K562 (cell line): ENCODE measurements around the gene FKBP11. TPM values are rescaled to one million over a fixed set of nuclear protein-coding genes. Genes with fewer than 3 reads are reported as not detected.

Experiments used
- ATAC-seq: fragments of 200-7000 bp; cut with Tn5 transposase; 3 replicates; pipeline ENCODE4 v1.9.1; 2020; ENCODE audit warnings: moderate library complexity
- BruUV-seq: library from RNA; stranded (reverse); fragments of 400-500 nt; replicated peaks from 2 replicates; lab custom pipeline; 2021; lab: Mats Ljungman, UMichigan
- CTCF ChIA-PET: fragments of 300-600 bp; formaldehyde crosslinking; extraction: SDS; loops from one replicate; lab custom pipeline; 2021; ENCODE audit warnings: low intra/inter-chr PET ratio; lab: Yijun Ruan, JAX
- POLR2A ChIA-PET: fragments of 300-600, 350-650 bp; sonication (Branson Sonifier 250); formaldehyde crosslinking; extraction: SDS; loops from one replicate; lab custom pipeline; 2021; ENCODE audit warnings: antibody characterized with exemption, inconsistent platforms; lab: Yijun Ruan, JAX
- DNase-seq, 4 experiments: peaks; one replicate each; pipeline versions ENCODE4 v3.0.0 to v3.0.0-alpha.2; 2011 to 2018; ENCODE audit warnings: low spot score in 3 of 4, mixed read lengths in 3 of 4; ENCODE audit errors: extremely low read depth in 1 of 4
- FAIRE-seq: peaks from 2 replicates; lab custom pipeline; 2011; peaks lifted over from hg19 to GRCh38; lab: Jason Lieb, UNC
- H2AFZ ChIP-seq: 2 replicates; pipeline ENCODE4 v1.6.0; 2011; ENCODE audit warnings: low read depth, low read length, control low read depth, inconsistent platforms
- H3K27ac ChIP-seq: fragments of 200-600 bp; 3 replicates; pipeline ENCODE4 v1.8.0; 2011; ENCODE audit warnings: low read depth, mild to moderate bottlenecking, control low read depth, inconsistent platforms, low read length, moderate library complexity, mixed read lengths; ENCODE audit errors: extremely low read depth
- H3K27me3 ChIP-seq, 2 experiments: fragments of 300-600 bp in 1 of 2; 2 replicates in 1 of 2; 3 replicates in 1 of 2; pipeline versions ENCODE4 v1.6.0 to v1.8.0; 2011; ENCODE audit warnings: inconsistent platforms in 2 of 2, low read length in 2 of 2, mild to moderate bottlenecking in 1 of 2, mixed read lengths in 1 of 2, moderate library complexity in 1 of 2; ENCODE audit not compliant: control insufficient read depth in 2 of 2, insufficient read depth in 2 of 2
- H3K36me3 ChIP-seq: fragments of 300-600 bp; 3 replicates; pipeline ENCODE4 v1.8.0; 2011; ENCODE audit warnings: mild to moderate bottlenecking, low read length, inconsistent platforms; ENCODE audit not compliant: control insufficient read depth, insufficient read depth
- H3K4me1 ChIP-seq, 2 experiments: fragments of 200-600 bp in 1 of 2; replicated peaks in 1 of 2; 2 replicates in 1 of 2; 3 replicates in 1 of 2; pipeline versions ENCODE4 v1.5.1 to v1.8.0; 2011; ENCODE audit warnings: inconsistent platforms in 2 of 2, low read length in 2 of 2, mild to moderate bottlenecking in 1 of 2, mixed read lengths in 1 of 2, moderate library complexity in 1 of 2; ENCODE audit not compliant: control insufficient read depth in 2 of 2, insufficient read depth in 2 of 2
- H3K4me2 ChIP-seq: 2 replicates; pipeline ENCODE4 v1.6.1; 2011; ENCODE audit warnings: low read length, control low read depth, inconsistent platforms, mixed read lengths; ENCODE audit not compliant: insufficient read depth
- H3K4me3 ChIP-seq: fragments of 200-600 bp; sonication (generic), shearing (Covaris generic); 2 replicates; pipeline ENCODE4 v1.5.1; 2016; ENCODE audit warnings: control low read depth, inconsistent platforms
- H3K79me2 ChIP-seq: fragments of 200-600 bp; 3 replicates; pipeline ENCODE4 v1.8.0; 2011; ENCODE audit warnings: low read length, inconsistent platforms; ENCODE audit not compliant: control insufficient read depth, insufficient read depth
- H3K9ac ChIP-seq, 2 experiments: 2 replicates each; pipeline versions ENCODE4 v1.6.0 to v1.6.1; 2011; ENCODE audit warnings: low read depth in 2 of 2, low read length in 2 of 2, control low read depth in 1 of 2, inconsistent platforms in 1 of 2, mild to moderate bottlenecking in 1 of 2, mixed read lengths in 1 of 2; ENCODE audit not compliant: insufficient read depth in 1 of 2
- H3K9me1 ChIP-seq: one replicate; pipeline ENCODE4 v1.6.0; 2011; ENCODE audit warnings: inconsistent platforms, mild to moderate bottlenecking, low read length, moderate library complexity; ENCODE audit not compliant: control insufficient read depth, insufficient read depth
- H3K9me3 ChIP-seq: replicated peaks from 2 replicates; pipeline ENCODE4 v1.5.1; 2011; ENCODE audit warnings: low read depth, low read length, inconsistent platforms; ENCODE audit not compliant: control insufficient read depth, insufficient read depth
- H4K20me1 ChIP-seq: replicated peaks from 2 replicates; pipeline ENCODE4 v1.6.1; 2011; ENCODE audit warnings: low read length, inconsistent platforms, mixed read lengths; ENCODE audit not compliant: control insufficient read depth, insufficient read depth
- AFF4 ChIP-seq: sonication (generic); formaldehyde crosslinking; IDR thresholded peaks from 2 replicates; pipeline ENCODE4 v1.8.0; 2023; ENCODE audit warnings: mild to moderate bottlenecking, missing genetic modification reagents
- DMBX1 ChIP-seq: fragments of 250-450 bp; sonication (Bioruptor Pico); IDR thresholded peaks from 2 replicates; pipeline ENCODE4 v1.8.0; 2022; ENCODE audit warnings: inconsistent platforms, mild to moderate bottlenecking, moderate library complexity, borderline replicate concordance
- ETV5 ChIP-seq: sonication (generic); formaldehyde crosslinking; IDR thresholded peaks from 2 replicates; pipeline ENCODE4 v1.4.0; 2020; ENCODE audit warnings: low read depth, mild to moderate bottlenecking, missing genetic modification reagents
- GTF3C2 ChIP-seq: IDR thresholded peaks from 3 replicates; pipeline ENCODE4 v1.6.1; 2011; ENCODE audit warnings: borderline replicate concordance, mild to moderate bottlenecking, moderate library complexity; ENCODE audit not compliant: insufficient read length; ENCODE audit errors: extremely low read depth
- HNRNPLL ChIP-seq: fragments of 200-400 bp; formaldehyde crosslinking; IDR thresholded peaks from 2 replicates; pipeline ENCODE4 v1.6.1; 2017; ENCODE audit warnings: low read length, low read depth, mild to moderate bottlenecking; ENCODE audit not compliant: poor library complexity, severe bottlenecking
- KDM4B ChIP-seq, 2 experiments: fragments of 450-650 bp in 1 of 2; sonication (generic) in 1 of 2; IDR thresholded peaks; 2 replicates each; pipeline ENCODE4 v1.6.1; 2016 to 2017; ENCODE audit warnings: borderline replicate concordance in 2 of 2, antibody characterized with exemption in 1 of 2, low read depth in 1 of 2, mild to moderate bottlenecking in 1 of 2
- PHF8 ChIP-seq: fragments of 200-600 bp; sonication (generic); IDR thresholded peaks from 2 replicates; pipeline ENCODE4 v1.6.1; 2012; ENCODE audit warnings: mixed run types, mild to moderate bottlenecking, inconsistent platforms, low read length, moderate library complexity, borderline replicate concordance
- RBM39 ChIP-seq: fragments of 200-400 bp; formaldehyde crosslinking; optimal IDR thresholded peaks from 2 replicates; pipeline ENCODE3; 2018; ENCODE audit warnings: low read depth, low read length
- SMC3 ChIP-seq: conservative IDR thresholded peaks from 2 replicates; pipeline ENCODE4 v1.6.1; 2011; ENCODE audit warnings: low read depth, low read length, improper control_type of control experiment; ENCODE audit not compliant: insufficient read depth
- SREBF1 ChIP-seq: fragments of 150-350 bp; IDR thresholded peaks from 2 replicates; pipeline ENCODE4 v1.6.1; 2014; ENCODE audit warnings: antibody characterized with exemption, low read depth, low read length, borderline replicate concordance
- TAF15 ChIP-seq: fragments of 200-400 bp; formaldehyde crosslinking; IDR thresholded peaks from 2 replicates; pipeline ENCODE4 v1.6.1; 2017; ENCODE audit warnings: mild to moderate bottlenecking, low read depth, low read length, moderate library complexity
- TBP ChIP-seq: optimal IDR thresholded peaks from 2 replicates; pipeline ENCODE3; 2011; ENCODE audit warnings: low read depth, low read length, improper control_type of control experiment
- ZNF830 ChIP-seq: fragments of 250-450 bp; sonication (Bioruptor Pico); IDR thresholded peaks from 2 replicates; pipeline ENCODE4 v1.5.0; 2021; ENCODE audit warnings: mild to moderate bottlenecking
- ZSCAN32 ChIP-seq: fragments of 450-650 bp; formaldehyde crosslinking; IDR thresholded peaks from 2 replicates; pipeline ENCODE4 v1.4.0; 2020; ENCODE audit warnings: mild to moderate bottlenecking, moderate library complexity
- WGBS: fragments of 100-300 bp; shearing (Covaris generic); methylation state at CpG from one replicate; pipeline ENCODE4 v1.1.6; 2016; ENCODE audit warnings: low coverage, mixed read lengths; ENCODE audit not compliant: insufficient coverage; ENCODE audit errors: missing lambda C conversion rate; 5-methylcytosine and 5-hydroxymethylcytosine counted together
- in situ Hi-C: fragments of 300-500 bp; cut with MboI; formaldehyde crosslinking; loops from 4 replicates; pipeline ENCODE4 v1.15.0; 2018; ENCODE audit warnings: inconsistent platforms, mixed read lengths
- intact Hi-C: fragments of 100-400 bp; cut with micrococcal nuclease; formaldehyde crosslinking; loops from 2 replicates; pipeline ENCODE4 v1.14.2; 2022
- polyA plus RNA-seq, 8 experiments: library from polyadenylated mRNA; depleted of rRNA in 4 of 8; stranded (reverse) in 5 of 8; unstranded in 3 of 8; fragments of >200 nt; fragmentation: Nextera tagmentation in 2 of 8; fragmentation: Illumina TruSeq in 1 of 8; extraction: Ambion mirVana in 2 of 8; extraction: Trizol in 1 of 8; gene quantifications; 2 replicates each; pipeline versions ENCODE4 v1.2.1 to v1.2.3, GENCODE V29; 2011 to 2014; ENCODE audit warnings: inconsistent platforms in 1 of 8, missing spikeins in 1 of 8
- total RNA-seq, 7 experiments: library from RNA; depleted of rRNA in 6 of 7; stranded (reverse); fragments of >200 nt in 6 of 7; fragmentation: Illumina TruSeq in 2 of 7; extraction: Trizol in 2 of 7; gene quantifications; 2 replicates each; pipeline versions ENCODE4 v1.2.1 to v1.2.3, GENCODE V29; 2011 to 2021; ENCODE audit warnings: low replicate concordance in 1 of 7

The FKBP11 gene
- total and polyA plus RNA-seq, 9 of the 15 experiments (the other 6 are each of a cell fraction or from before 2014, with no cell fraction given): 1.6 to 8.2 (median 5.8) TPM

GRCh38 chr12:48873096-48873495, 52.2 kb downstream of the FKBP11 start:
- no peaks in the 10 kb centered on the region for H3K9me3 ChIP-seq
- CTCF ChIA-PET: interaction anchor here (0.6 kb wide), 1 partner anchor 243 kb away, joined by 3 read pairs; no protein-coding TSS in a partner anchor
- H3K36me3 ChIP-seq: no peaks in the 10 kb centered on the region
- H3K4me3 ChIP-seq: no peak overlapping the region
- peaks cover 0 to 3% of the 10 kb centered on the region in 2 experiments; a peak in 2 of 5 replicates for H3K4me1 ChIP-seq
- no peaks in the 10 kb centered on the region for H4K20me1 ChIP-seq
- H3K9ac ChIP-seq: no peak overlapping the region
- no peak overlapping the region for H2AFZ ChIP-seq
- no TSS peak for BruUV-seq
- TF ChIP-seq SMC3 (no peak), AFF4 (CRISPR knock-in tag) (no peak), DMBX1 (no peak), RBM39 (no peak), HNRNPLL (no peak), GTF3C2 (no peak), TBP (no peak), ZSCAN32 (CRISPR knock-in tag) (no peak), KDM4B (IDR thresholded peaks at IDR 0.05; ENCODE audit: borderline replicate concordance in 2 of 2, low read depth in 1 of 2) (no peak), ETV5 (CRISPR knock-in tag) (no peak), SREBF1 (no peak), ZNF830 (CRISPR knock-in tag) (no peak), TAF15 (no peak), PHF8 (no peak)
- TF ChIP-seq, all 486 proteins: peak for 0
- ATAC-seq (no peak), FAIRE-seq (no peak), DNase-seq (no peak)
- Histone ChIP-seq H3K9me1 (no peaks in the 10 kb centered on the region), H3K27me3 (no peaks in the 10 kb centered on the region), H3K79me2 (no peaks in the 10 kb centered on the region), H3K27ac (no peak overlapping the region), H3K4me2 (no peak overlapping the region)
- intact Hi-C loops: no loop called here
- POLR2A ChIA-PET: interaction anchor here (0.7 to 1.8 kb wide), 4 partner anchors 10 to 730 kb away, joined by 3 to 4 read pairs (median 4); no protein-coding TSS in a partner anchor
- in situ Hi-C loops: no loop called here
- 18% methylated on average over 4 of the region's 4 CpGs for WGBS
